GM21723 (cell line): ENCODE results near the gene DPEP1.
"Not testable (repeated sequence)": the region's sequence is repeated elsewhere in the genome, so short reads cannot be mapped to it uniquely, and the experiment has no call there.

ENCODE experiments used
- ATAC-seq: cut with Tn5 transposase; IDR thresholded peaks from one replicate; pipeline ENCODE4 v1.9.1; 2021; ENCODE audit warnings: mild to moderate bottlenecking, moderate library complexity; ENCODE audit not compliant: unreplicated experiment

Gene DPEP1

GRCh38 chr16:89613231-89613953 lies at the start of gene DPEP1:
DPEP1 (plus strand) TSS chr16:89613642; CDS start chr16:89630411, 16,769 bp downstream.
- ATAC-seq: no peak

GRCh38 chr16:89564476-89565255 lies 48.8 kb upstream of the DPEP1 start:
- no peak for ATAC-seq

GRCh38 chr16:89565256-89565505 lies 48.3 kb upstream of the DPEP1 start:
- ATAC-seq: no peak

GRCh38 chr16:89565506-89566372 lies 47.7 kb upstream of the DPEP1 start:
- ATAC-seq: no peak

- no peak for ATAC-seq
Measured at GRCh38 chr16:89567656-89568594, 45.5 kb upstream of the DPEP1 start.

- no peak for ATAC-seq
Measured at GRCh38 chr16:89569506-89570341, 43.7 kb upstream of the DPEP1 start.

- ATAC-seq: no peak
Measured at GRCh38 chr16:89570342-89570923, 43.0 kb upstream of the DPEP1 start.

GRCh38 chr16:89570983-89571598 lies 42.4 kb upstream of the DPEP1 start:
- ATAC-seq: not testable (repeated sequence)

GRCh38 chr16:89571636-89572035 lies 41.8 kb upstream of the DPEP1 start:
- no peak for ATAC-seq

GRCh38 chr16:89572073-89572484 lies 41.4 kb upstream of the DPEP1 start:
- ATAC-seq: no peak

GRCh38 chr16:89572485-89573205 lies 40.8 kb upstream of the DPEP1 start:
- no peak for ATAC-seq

- no peak for ATAC-seq
Measured at GRCh38 chr16:89573826-89574680, 39.4 kb upstream of the DPEP1 start.

- peak; percentile 46 for ATAC-seq
Measured at GRCh38 chr16:89574681-89575246, 38.7 kb upstream of the DPEP1 start.

- ATAC-seq: no peak
Measured at GRCh38 chr16:89575247-89576152, 37.9 kb upstream of the DPEP1 start, which contains the start of gene CPNE7. CPNE7 (plus strand) TSS chr16:89575758; CDS start chr16:89575898, 140 bp downstream.

GRCh38 chr16:89576153-89577054 lies 37.0 kb upstream of the DPEP1 start:
- ATAC-seq: no peak
